Sigmoid colon (tissue), 7 donors: Measurements from ENCODE around the gene KCNAB2. TPM values are rescaled to one million over a fixed set of nuclear protein-coding genes. Genes with fewer than 3 reads are reported as not detected.

ENCODE experiments used
- DNase-seq: peaks from one replicate; pipeline ENCODE4 v3.0.0-alpha.2; 2019
- H3K27ac ChIP-seq, 4 donors: fragments of 200-600 bp; sonication (generic); one replicate each; pipeline ENCODE4 v1.5.1; 2016 to 2019; ENCODE audit warnings: mild to moderate bottlenecking in 1 of 4
- H3K27me3 ChIP-seq, 3 donors: fragments of 200-600 bp; sonication (generic); one replicate each; pipeline ENCODE4 v1.5.1; 2019; ENCODE audit warnings: mild to moderate bottlenecking in 1 of 3
- H3K36me3 ChIP-seq, 4 donors: fragments of 200-600 bp; sonication (generic); one replicate each; pipeline ENCODE4 v1.5.1; 2016 to 2019
- H3K4me1 ChIP-seq, 4 donors: fragments of 200-600 bp; sonication (generic); one replicate each; pipeline ENCODE4 v1.5.1; 2017 to 2019
- H3K4me3 ChIP-seq, 4 donors: fragments of 200-600 bp; sonication (generic); one replicate each; pipeline ENCODE4 v1.5.1; 2017 to 2019; ENCODE audit warnings: mild to moderate bottlenecking in 2 of 4, moderate library complexity in 1 of 4
- H3K9me3 ChIP-seq, 4 donors: fragments of 200-600 bp in 3 of 4; sonication (generic) in 3 of 4; one replicate each; pipeline versions ENCODE4 v1.5.1 to v1.6.1; 2013 to 2019
- EP300 ChIP-seq, 4 donors: sonication (generic); formaldehyde crosslinking; IDR thresholded peaks; one replicate each; pipeline ENCODE4 v1.6.1; 2017; ENCODE audit warnings: antibody characterized with exemption in 4 of 4
- POLR2A ChIP-seq, 2 donors: fragments of 450-650 bp; IDR thresholded peaks; one replicate each; pipeline ENCODE4 v1.6.1; 2016; ENCODE audit warnings: antibody characterized with exemption in 2 of 2, mild to moderate bottlenecking in 2 of 2, moderate library complexity in 2 of 2
- POLR2AphosphoS5 ChIP-seq, 4 donors: sonication (generic); formaldehyde crosslinking; IDR thresholded peaks; one replicate each; pipeline ENCODE4 v1.6.1; 2017; ENCODE audit warnings: antibody characterized with exemption in 4 of 4
- WGBS, 2 donors: extraction: QIAGEN DNeasy Blood & Tissue Kit; methylation state at CpG; one replicate each; pipeline ENCODE4 v1.1.7; 2013; 5-methylcytosine and 5-hydroxymethylcytosine counted together
- intact Hi-C: fragments of 100-400 bp; cut with DNase I; formaldehyde crosslinking; loops from one replicate; pipeline ENCODE4 v1.15.1; 2023
- polyA plus RNA-seq, 3 donors: library from polyadenylated mRNA; stranded (reverse); fragments of 200-250 nt; gene quantifications; one replicate each; pipeline ENCODE4 v1.2.3, GENCODE V29; 2013
- total RNA-seq, 4 donors: library from RNA; depleted of rRNA; stranded (reverse); fragments of >200 nt; gene quantifications; one replicate each; pipeline ENCODE4 v1.1.0, GENCODE V29; 2016
- TF ChIP-seq, protein P1 (sequence below), 4 experiments: fragments of 450-650 bp in 3 of 4; fragments of 200-600 bp in 1 of 4; IDR thresholded peaks; one replicate each; pipeline ENCODE4 v1.5.1; 2016 to 2019; ENCODE audit warnings: antibody characterized with exemption in 4 of 4, mild to moderate bottlenecking in 3 of 4, moderate library complexity in 2 of 4
- donor health status: healthy with polysubstance abuse.
- donor health status: Bipolar disorder and iron deficiency.
- donor health status: healthy.

KCNAB2 gene
- total and polyA plus RNA-seq, 7 donors: 3.0 to 23.5 (median 7.7) TPM

DNA sequence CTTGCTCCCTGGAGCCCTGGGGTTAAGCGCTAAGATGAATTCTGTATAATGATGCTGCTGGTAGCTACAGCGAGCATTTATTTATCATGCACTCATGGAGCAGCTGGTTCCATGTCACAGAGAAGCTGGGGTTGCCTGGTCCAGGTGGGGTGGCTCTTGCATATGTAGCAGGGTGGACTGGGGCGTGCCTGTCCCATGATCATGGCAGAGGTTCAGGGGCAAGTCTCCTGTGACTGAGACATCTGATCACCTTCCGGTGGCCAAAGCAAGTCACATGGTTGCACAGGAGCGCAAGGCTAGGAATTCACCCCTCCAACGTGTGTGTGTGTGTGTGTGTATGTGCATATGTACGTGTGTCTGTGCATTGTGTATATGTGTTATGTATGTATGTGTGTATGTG is 15.6 kb upstream of the KCNAB2 start:
- intact Hi-C loops: no loop called here
- no peaks in the 10 kb centered on the region for H3K9me3 ChIP-seq
- no peak overlapping the region for H3K27ac ChIP-seq
- H3K4me1 ChIP-seq: no peaks in the 10 kb centered on the region
- TF ChIP-seq EP300 (IDR thresholded peaks at IDR 0.05): no peak
- TF ChIP-seq POLR2A (IDR thresholded peaks at IDR 0.05): no peak
- TF ChIP-seq, protein P1, sequence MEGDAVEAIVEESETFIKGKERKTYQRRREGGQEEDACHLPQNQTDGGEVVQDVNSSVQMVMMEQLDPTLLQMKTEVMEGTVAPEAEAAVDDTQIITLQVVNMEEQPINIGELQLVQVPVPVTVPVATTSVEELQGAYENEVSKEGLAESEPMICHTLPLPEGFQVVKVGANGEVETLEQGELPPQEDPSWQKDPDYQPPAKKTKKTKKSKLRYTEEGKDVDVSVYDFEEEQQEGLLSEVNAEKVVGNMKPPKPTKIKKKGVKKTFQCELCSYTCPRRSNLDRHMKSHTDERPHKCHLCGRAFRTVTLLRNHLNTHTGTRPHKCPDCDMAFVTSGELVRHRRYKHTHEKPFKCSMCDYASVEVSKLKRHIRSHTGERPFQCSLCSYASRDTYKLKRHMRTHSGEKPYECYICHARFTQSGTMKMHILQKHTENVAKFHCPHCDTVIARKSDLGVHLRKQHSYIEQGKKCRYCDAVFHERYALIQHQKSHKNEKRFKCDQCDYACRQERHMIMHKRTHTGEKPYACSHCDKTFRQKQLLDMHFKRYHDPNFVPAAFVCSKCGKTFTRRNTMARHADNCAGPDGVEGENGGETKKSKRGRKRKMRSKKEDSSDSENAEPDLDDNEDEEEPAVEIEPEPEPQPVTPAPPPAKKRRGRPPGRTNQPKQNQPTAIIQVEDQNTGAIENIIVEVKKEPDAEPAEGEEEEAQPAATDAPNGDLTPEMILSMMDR (IDR thresholded peaks at IDR 0.05): no peak
- TF ChIP-seq POLR2AphosphoS5 (IDR thresholded peaks at IDR 0.05): no peak
- peaks cover 0 to 21% (median under 1%) of the 10 kb centered on the region in 3 donors for H3K27me3 ChIP-seq
- H3K36me3 ChIP-seq: no peaks in the 10 kb centered on the region
- H3K4me3 ChIP-seq: no peak overlapping the region
- 84 to 89% methylated on average over 7 of the region's 7 CpGs for WGBS, 2 donors
- DNase-seq: no peak

DNA sequence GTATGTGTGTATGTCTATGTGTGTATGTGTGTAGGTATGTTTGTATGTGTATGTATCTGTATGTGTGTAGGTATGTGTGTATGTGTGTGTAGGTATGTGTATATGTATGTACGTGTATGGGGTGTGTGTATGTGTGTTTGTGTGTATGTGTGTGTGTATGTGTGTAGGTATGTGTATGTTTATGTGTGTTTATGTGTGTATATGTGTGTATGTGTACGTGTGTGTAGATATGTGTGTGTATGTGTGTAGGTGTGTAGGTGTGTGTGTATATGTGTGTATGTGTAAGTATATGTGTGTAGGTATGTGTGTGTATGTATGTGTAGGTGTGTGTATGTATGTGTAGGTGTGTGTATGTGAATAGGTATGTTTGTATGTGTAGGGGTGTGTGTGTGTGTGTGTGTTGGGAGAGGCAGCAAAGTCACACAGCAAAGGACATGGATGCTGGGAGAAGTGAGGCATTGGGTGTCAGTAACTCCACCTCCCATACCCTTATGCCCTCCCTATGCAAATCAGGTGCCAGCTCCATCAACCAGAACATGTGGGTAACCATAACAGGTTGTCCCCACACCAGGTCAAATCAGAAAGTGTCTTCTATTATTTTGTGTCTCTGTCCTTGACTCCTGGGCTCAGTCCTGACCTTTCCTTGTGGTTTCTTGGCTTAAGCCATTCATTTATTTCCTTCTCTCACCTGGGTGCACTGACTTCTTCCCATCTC is 15.0 kb upstream of the KCNAB2 start:
- no peaks in the 10 kb centered on the region for H3K4me1 ChIP-seq
- WGBS, 2 donors: 93% methylated on average over 2 of the region's 2 CpGs
- H3K27me3 ChIP-seq: peaks cover 0 to 15% (median 0%) of the 10 kb centered on the region in 3 donors
- H3K27ac ChIP-seq: no peak overlapping the region
- TF ChIP-seq POLR2AphosphoS5 (IDR thresholded peaks at IDR 0.05) (no peak), POLR2A (IDR thresholded peaks at IDR 0.05) (no peak), EP300 (IDR thresholded peaks at IDR 0.05) (no peak)
- TF ChIP-seq, protein P1 (IDR thresholded peaks at IDR 0.05): no peak
- no peak for DNase-seq
- H3K36me3 ChIP-seq: no peaks in the 10 kb centered on the region
- no peaks in the 10 kb centered on the region for H3K9me3 ChIP-seq
- intact Hi-C loops: no loop called here
- H3K4me3 ChIP-seq: no peak overlapping the region

DNA sequence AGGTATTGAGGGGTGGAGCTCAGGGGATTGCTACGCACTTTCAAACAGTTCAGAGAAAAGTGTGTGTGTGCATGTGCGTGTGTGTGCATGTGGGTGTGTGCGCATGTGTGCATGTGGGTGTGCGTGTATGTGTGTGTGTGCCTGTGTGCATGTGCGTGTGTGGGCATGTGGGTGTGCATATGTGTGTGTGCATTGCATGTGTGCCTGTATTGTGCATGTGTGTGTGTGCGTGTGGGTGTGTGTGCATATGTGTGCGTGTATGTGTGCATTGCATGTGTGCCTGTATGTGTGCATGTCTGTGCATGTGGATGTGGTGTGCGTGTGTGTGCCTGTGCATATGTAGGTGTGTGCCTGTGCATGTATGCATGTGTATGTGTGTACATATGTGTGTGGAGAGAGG is 12.6 kb upstream of the KCNAB2 start:
- 87 to 93% methylated on average over 8 of the region's 8 CpGs for WGBS, 2 donors
- Histone ChIP-seq H3K9me3 (no peaks in the 10 kb centered on the region), H3K4me1 (no peaks in the 10 kb centered on the region), H3K36me3 (no peaks in the 10 kb centered on the region), H3K27ac (no peak overlapping the region), H3K27me3 (peaks cover 0 to 8% (median 0%) of the 10 kb centered on the region in 3 donors), H3K4me3 (no peak overlapping the region)
- no peak for TF ChIP-seq POLR2A (IDR thresholded peaks at IDR 0.05)
- no peak for TF ChIP-seq EP300 (IDR thresholded peaks at IDR 0.05)
- no peak for TF ChIP-seq POLR2AphosphoS5 (IDR thresholded peaks at IDR 0.05)
- TF ChIP-seq, protein P1 (IDR thresholded peaks at IDR 0.05): no peak
- no peak for DNase-seq
- intact Hi-C loops: no loop called here

DNA sequence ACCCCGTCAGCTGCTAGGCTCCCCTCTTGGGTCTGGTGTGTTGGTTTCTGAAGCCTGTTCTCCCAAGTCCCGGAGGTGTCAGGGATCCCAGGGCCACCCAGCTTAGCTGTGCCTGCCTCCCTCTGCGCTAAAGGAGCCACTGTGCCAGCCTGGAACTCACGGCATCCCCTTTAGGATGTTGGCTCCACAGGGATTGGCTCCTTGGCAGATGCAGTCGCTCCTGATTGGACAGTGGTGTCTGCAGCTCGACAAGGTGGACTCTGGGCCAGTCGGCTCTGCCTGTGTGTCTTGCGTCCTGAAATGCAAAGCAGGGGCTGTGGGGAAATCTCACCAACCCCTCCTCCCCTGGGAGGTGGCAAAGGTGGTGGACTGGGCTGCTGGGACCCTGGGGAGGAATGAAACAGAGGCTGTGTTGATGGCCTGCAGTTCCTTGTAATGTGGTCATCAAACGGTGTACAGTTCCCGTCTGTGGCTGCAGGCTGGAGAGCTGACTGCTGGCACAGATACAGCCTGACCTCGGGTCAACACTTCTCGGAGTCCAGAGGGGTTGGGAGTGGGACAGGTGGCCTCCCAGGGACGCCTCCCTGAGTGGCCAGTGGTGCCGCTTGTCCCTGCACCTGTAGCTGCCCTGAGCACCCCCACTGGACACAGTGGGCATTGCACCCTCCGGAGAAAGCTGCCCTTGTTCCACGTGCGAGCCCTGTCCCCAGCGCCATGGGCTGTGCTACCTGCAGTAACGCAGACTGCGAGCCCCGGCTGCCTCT is 11.5 kb upstream of the KCNAB2 start:
- Histone ChIP-seq H3K36me3 (no peaks in the 10 kb centered on the region), H3K4me1 (no peaks in the 10 kb centered on the region), H3K9me3 (no peaks in the 10 kb centered on the region), H3K4me3 (no peak overlapping the region), H3K27me3 (peaks cover 0 to 8% (median 0%) of the 10 kb centered on the region in 3 donors), H3K27ac (no peak overlapping the region)
- WGBS, 2 donors: 17 to 56% methylated on average over 21 of the region's 21 CpGs
- TF ChIP-seq, protein P1 (IDR thresholded peaks at IDR 0.05): peak in 2 of 4 experiments; percentile 34 to 53
- TF ChIP-seq POLR2AphosphoS5 (IDR thresholded peaks at IDR 0.05): no peak
- no peak for TF ChIP-seq EP300 (IDR thresholded peaks at IDR 0.05)
- intact Hi-C loops: no loop called here
- no peak for DNase-seq
